ENCODE data around the gene GTF3C2.
"Not testable (repeated sequence)": the region's sequence is repeated elsewhere in the genome, so short reads cannot be mapped to it uniquely, and the experiment has no call there.

GTF3C2 gene

GRCh38 chr2:27373567-27373966 is 17.0 kb upstream of the GTF3C2 start:
- no peak for DNase-seq (ENCODE audit: extremely low spot score, insufficient read length, low read depth)
- FAIRE-seq: no peak

- FAIRE-seq: no peak
- no peak for DNase-seq (ENCODE audit: extremely low spot score, insufficient read length, low read depth)
These were observed 16.4 kb upstream of the GTF3C2 start for GRCh38 chr2:27372937-27373336.

- peak; percentile 64 for FAIRE-seq
These were observed 14.5 kb upstream of the GTF3C2 start for GRCh38 chr2:27370816-27371620.

GRCh38 chr2:27370026-27370815 is 13.7 kb upstream of the GTF3C2 start, which contains the start of the genes EIF2B4 and SNX17:
TSS of gene EIF2B4 (minus strand) at chr2:27370338. CDS start at chr2:27370314, 24 bp downstream.
TSS of gene SNX17 (plus strand) at chr2:27370616. CDS start at chr2:27370744, 128 bp downstream.
- peak; percentile 84 for DNase-seq (ENCODE audit: extremely low spot score, insufficient read length, low read depth)
- FAIRE-seq: peak; percentile 95

More at GRCh38 chr2:27370816-27371620, 14.5 kb upstream of the GTF3C2 start:
- peak; percentile 25 for DNase-seq (ENCODE audit: extremely low spot score, insufficient read length, low read depth)

GRCh38 chr2:27369471-27370025 is 13.0 kb upstream of the GTF3C2 start:
- FAIRE-seq: no peak
- DNase-seq (ENCODE audit: extremely low spot score, insufficient read length, low read depth): peak; percentile 25

GRCh38 chr2:27363933-27364332 is 7.4 kb upstream of the GTF3C2 start:
- no peak for FAIRE-seq
- no peak for DNase-seq (ENCODE audit: extremely low spot score, insufficient read length, low read depth)

GRCh38 chr2:27362678-27363420 is 6.3 kb upstream of the GTF3C2 start:
- FAIRE-seq: no peak
- DNase-seq (ENCODE audit: extremely low spot score, insufficient read length, low read depth): no peak

- DNase-seq (ENCODE audit: extremely low spot score, insufficient read length, low read depth) (peak; percentile 18), FAIRE-seq (no peak)
These were observed 545 bp downstream of the GTF3C2 start for GRCh38 chr2:27356056-27356381.

GRCh38 chr2:27354597-27354927 is 2.0 kb downstream of the GTF3C2 start:
- FAIRE-seq (no peak), DNase-seq (ENCODE audit: extremely low spot score, insufficient read length, low read depth) (no peak)

GRCh38 chr2:27353762-27354596 is 2.6 kb downstream of the GTF3C2 start:
- FAIRE-seq (no peak), DNase-seq (ENCODE audit: extremely low spot score, insufficient read length, low read depth) (no peak)

GRCh38 chr2:27353386-27353761 is 3.2 kb downstream of the GTF3C2 start:
- not testable (repeated sequence) for DNase-seq (ENCODE audit: extremely low spot score, insufficient read length, low read depth); FAIRE-seq

GRCh38 chr2:27351802-27352598 is 4.6 kb downstream of the GTF3C2 start:
- no peak for FAIRE-seq

GRCh38 chr2:27350106-27350693 is 6.4 kb downstream of the GTF3C2 start:
- DNase-seq (ENCODE audit: extremely low spot score, insufficient read length, low read depth) (no peak), FAIRE-seq (no peak)

More at GRCh38 chr2:27351802-27352598, 4.6 kb downstream of the GTF3C2 start:
- DNase-seq (ENCODE audit: extremely low spot score, insufficient read length, low read depth): no peak

- no peak for DNase-seq (ENCODE audit: extremely low spot score, insufficient read length, low read depth)
- no peak for FAIRE-seq
These were observed 8.9 kb downstream of the GTF3C2 start for GRCh38 chr2:27347641-27348040.

- DNase-seq (ENCODE audit: extremely low spot score, insufficient read length, low read depth) (no peak), FAIRE-seq (no peak)
These were observed 20.4 kb downstream of the GTF3C2 start for GRCh38 chr2:27336173-27336572.

- FAIRE-seq (no peak), DNase-seq (ENCODE audit: extremely low spot score, insufficient read length, low read depth) (no peak)
These were observed 21.3 kb downstream of the GTF3C2 start for GRCh38 chr2:27335311-27335710.

- DNase-seq (ENCODE audit: extremely low spot score, insufficient read length, low read depth) (no peak), FAIRE-seq (no peak)
These were observed 31.8 kb downstream of the GTF3C2 start for GRCh38 chr2:27324720-27325119.

- DNase-seq (ENCODE audit: extremely low spot score, insufficient read length, low read depth) (no peak), FAIRE-seq (no peak)
These were observed 32.8 kb downstream of the GTF3C2 start for GRCh38 chr2:27323596-27324285.

All from GM18507 (cell line).